Fibroblast of lung (primary cell): Measurements from ENCODE around the gene ST6GAL1. TPM values are rescaled to one million over a fixed set of nuclear protein-coding genes. Genes with fewer than 3 reads are reported as not detected.
"Not testable (repeated sequence)": the region's sequence is repeated elsewhere in the genome, so short reads cannot be mapped to it uniquely, and the experiment has no call there.

Experiments
- DNase-seq, 2 donors: peaks; one replicate each; pipeline versions ENCODE4 v3.0.0 to v3.0.0-alpha.2; 2010; ENCODE audit warnings: low read depth in 2 of 2
- H2AFZ ChIP-seq: 2 replicates; pipeline ENCODE4 v1.5.1; 2012; ENCODE audit warnings: low read length, control low read depth, inconsistent platforms
- H3K27ac ChIP-seq: 2 replicates; pipeline ENCODE4 v1.5.1; 2011; ENCODE audit warnings: low read length, control low read depth; ENCODE audit not compliant: insufficient read depth
- H3K27me3 ChIP-seq: 2 replicates; pipeline ENCODE4 v1.5.1; 2011; ENCODE audit warnings: mild to moderate bottlenecking, low read length; ENCODE audit not compliant: control insufficient read depth, insufficient read depth
- H3K36me3 ChIP-seq: 2 replicates; pipeline ENCODE4 v1.5.1; 2011; ENCODE audit warnings: low read length; ENCODE audit not compliant: control insufficient read depth, insufficient read depth
- H3K4me1 ChIP-seq: 2 replicates; pipeline ENCODE4 v1.5.1; 2011; ENCODE audit warnings: low read length; ENCODE audit not compliant: control insufficient read depth, insufficient read depth; ENCODE audit errors: extremely low read depth
- H3K4me2 ChIP-seq: 2 replicates; pipeline ENCODE4 v1.5.1; 2011; ENCODE audit warnings: low read length, control low read depth; ENCODE audit not compliant: insufficient read depth; ENCODE audit errors: extremely low read depth
- H3K4me3 ChIP-seq, 4 experiments: fragments of 200-600 bp in 1 of 4; sonication (generic) in 1 of 4; replicated peaks in 1 of 4; 2 replicates each; pipeline ENCODE4 v1.5.1; 2011 to 2016; ENCODE audit warnings: low read length in 4 of 4, low read depth in 3 of 4, mild to moderate bottlenecking in 3 of 4, control low read depth in 2 of 4, inconsistent platforms in 1 of 4, mixed read lengths in 1 of 4; ENCODE audit not compliant: insufficient read depth in 1 of 4; ENCODE audit errors: control extremely low read depth in 1 of 4
- H3K79me2 ChIP-seq: 2 replicates; pipeline ENCODE4 v1.5.1; 2012; ENCODE audit warnings: mild to moderate bottlenecking, low read length, inconsistent platforms; ENCODE audit not compliant: control insufficient read depth, insufficient read depth
- H3K9ac ChIP-seq: 2 replicates; pipeline ENCODE4 v1.5.1; 2011; ENCODE audit warnings: mild to moderate bottlenecking, low read length, control low read depth; ENCODE audit not compliant: insufficient read depth
- H3K9me3 ChIP-seq: 2 replicates; pipeline ENCODE4 v1.5.1; 2012; ENCODE audit warnings: low read depth, low read length; ENCODE audit not compliant: control insufficient read depth, insufficient read depth
- H4K20me1 ChIP-seq: 2 replicates; pipeline ENCODE4 v1.5.1; 2011; ENCODE audit warnings: low read length; ENCODE audit not compliant: control insufficient read depth, insufficient read depth; ENCODE audit errors: extremely low read depth
- CTCF ChIP-seq, 2 donors: IDR thresholded peaks in 1 of 2; conservative IDR thresholded peaks in 1 of 2; 1 replicate in 1 of 2; 2 replicates in 1 of 2; pipeline ENCODE4 v1.5.1; 2011 to 2012; ENCODE audit warnings: low read length in 2 of 2, control low read depth in 1 of 2, inconsistent platforms in 1 of 2, low read depth in 1 of 2, mild to moderate bottlenecking in 1 of 2
- EZH2 ChIP-seq: IDR thresholded peaks from 2 replicates; pipeline ENCODE4 v1.5.1; 2012; ENCODE audit warnings: low read length, control low read depth, mild to moderate bottlenecking; ENCODE audit errors: missing control alignments
- polyA plus RNA-seq, 2 donors: library from polyadenylated mRNA; depleted of rRNA in 1 of 2; stranded (reverse) in 1 of 2; unstranded in 1 of 2; fragments of >200 nt; gene quantifications; 2 replicates each; pipeline ENCODE4 v1.2.1, GENCODE V29; 2011 to 2012; ENCODE audit warnings: missing spikeins in 1 of 2
- total RNA-seq: library from RNA; depleted of rRNA; stranded (reverse); fragments of >200 nt; gene quantifications from 2 replicates; pipeline ENCODE4 v1.2.1, GENCODE V29; 2014

Gene ST6GAL1
- total and polyA plus RNA-seq, 2 donors (not counting 1 experiment from before 2014, with no cell fraction given): 0.83 to 1.00 TPM

- Histone ChIP-seq H3K9me3 (no peaks in the 10 kb centered on the region), H3K27ac (no peak overlapping the region), H3K9ac (no peak overlapping the region), H2AFZ (no peak overlapping the region), H4K20me1 (no peaks in the 10 kb centered on the region), H3K4me3 (no peak overlapping the region), H3K79me2 (no peaks in the 10 kb centered on the region), H3K36me3 (no peaks in the 10 kb centered on the region), H3K4me1 (no peaks in the 10 kb centered on the region), H3K4me2 (no peak overlapping the region), H3K27me3 (no peaks in the 10 kb centered on the region)
- no peak for TF ChIP-seq EZH2
- TF ChIP-seq CTCF (conservative IDR thresholded peaks at IDR 0.05 in 1 of 2, IDR thresholded peaks at IDR 0.05 in 1 of 2; ENCODE audit: low read depth in 1 of 2, low read length in 2 of 2): no peak
- DNase-seq: no peak
Measured at GRCh38 chr3:186888569-186888968, 41.8 kb upstream of the ST6GAL1 start.

- not testable (repeated sequence) for H3K79me2 ChIP-seq, DNase-seq, H3K27me3 ChIP-seq, H3K4me2 ChIP-seq, H3K4me3 ChIP-seq, H3K4me1 ChIP-seq, H3K9me3 ChIP-seq, H2AFZ ChIP-seq, H3K27ac ChIP-seq, H3K36me3 ChIP-seq, H4K20me1 ChIP-seq, H3K9ac ChIP-seq
Measured at GRCh38 chr3:186889698-186890097, 40.6 kb upstream of the ST6GAL1 start.

- Histone ChIP-seq H3K27ac (no peak overlapping the region), H4K20me1 (no peaks in the 10 kb centered on the region), H3K4me2 (no peak overlapping the region), H3K36me3 (no peaks in the 10 kb centered on the region), H2AFZ (no peak overlapping the region), H3K27me3 (no peaks in the 10 kb centered on the region), H3K9me3 (no peaks in the 10 kb centered on the region), H3K79me2 (no peaks in the 10 kb centered on the region), H3K4me1 (no peaks in the 10 kb centered on the region), H3K9ac (no peak overlapping the region), H3K4me3 (no peak overlapping the region)
- no peak for DNase-seq
- no peak for TF ChIP-seq EZH2
- no peak for TF ChIP-seq CTCF (conservative IDR thresholded peaks at IDR 0.05 in 1 of 2, IDR thresholded peaks at IDR 0.05 in 1 of 2; ENCODE audit: low read depth in 1 of 2, low read length in 2 of 2)
Measured at GRCh38 chr3:186890911-186891310, 39.4 kb upstream of the ST6GAL1 start.

GRCh38 chr3:186893071-186893470 lies 37.3 kb upstream of the ST6GAL1 start:
- not testable (repeated sequence) for H3K27ac ChIP-seq, H3K4me1 ChIP-seq, H3K27me3 ChIP-seq, H3K36me3 ChIP-seq, H3K4me2 ChIP-seq, DNase-seq, H3K9me3 ChIP-seq, H3K79me2 ChIP-seq, H2AFZ ChIP-seq, H3K9ac ChIP-seq, H3K4me3 ChIP-seq, H4K20me1 ChIP-seq
